KBM-7 (cell line): ENCODE measurements around the gene OSR1.
"Not testable (repeated sequence)": the region's sequence is repeated elsewhere in the genome, so short reads cannot be mapped to it uniquely, and the experiment has no call there.

ENCODE experiments used
- DNase-seq: peaks from one replicate; pipeline ENCODE4 v3.0.0-alpha.2; 2015
- in situ Hi-C: fragments of 300-500 bp; cut with MboI; formaldehyde crosslinking; loops from 2 replicates; pipeline ENCODE4 v1.14.3; 2020; ENCODE audit warnings: low sequenced_read_pairs, low pct_unique_long_range_greater_than_20kb, mixed read lengths

The OSR1 gene

GRCh38 chr2:19347619-19348562 lies 10.5 kb downstream of the OSR1 start:
- DNase-seq = peak; percentile 95
- in situ Hi-C loops = no loop called here

GRCh38 chr2:19346983-19347618 lies 11.3 kb downstream of the OSR1 start:
- in situ Hi-C loops = no loop called here
- DNase-seq = no peak

- in situ Hi-C loops = no loop called here
- no peak for DNase-seq
These were observed 20.7 kb downstream of the OSR1 start for GRCh38 chr2:19337742-19338141.

- in situ Hi-C loops = no loop called here
- DNase-seq = no peak
These were observed 21.2 kb downstream of the OSR1 start for GRCh38 chr2:19337202-19337601.

GRCh38 chr2:19336781-19337180 lies 21.6 kb downstream of the OSR1 start:
- no peak for DNase-seq
- in situ Hi-C loops = no loop called here

- in situ Hi-C loops = no loop called here
- no peak for DNase-seq
These were observed 25.9 kb downstream of the OSR1 start for GRCh38 chr2:19332503-19332902.

GRCh38 chr2:19331450-19331849 lies 27.0 kb downstream of the OSR1 start:
- no peak for DNase-seq
- in situ Hi-C loops = no loop called here

GRCh38 chr2:19330436-19330835 lies 28.0 kb downstream of the OSR1 start:
- in situ Hi-C loops = no loop called here
- DNase-seq = no peak

- no peak for DNase-seq
- in situ Hi-C loops = no loop called here
These were observed 29.0 kb downstream of the OSR1 start for GRCh38 chr2:19329445-19329844.

GRCh38 chr2:19327496-19327895 lies 30.9 kb downstream of the OSR1 start:
- no peak for DNase-seq
- in situ Hi-C loops = no loop called here

GRCh38 chr2:19321946-19322345 lies 36.5 kb downstream of the OSR1 start:
- no peak for DNase-seq
- in situ Hi-C loops = no loop called here

GRCh38 chr2:19320813-19321212 lies 37.6 kb downstream of the OSR1 start:
- in situ Hi-C loops = no loop called here

GRCh38 chr2:19319698-19320097 lies 38.7 kb downstream of the OSR1 start:
- in situ Hi-C loops = no loop called here
- no peak for DNase-seq

More at GRCh38 chr2:19320813-19321212, 37.6 kb downstream of the OSR1 start:
- DNase-seq = no peak

- DNase-seq = no peak
- in situ Hi-C loops = no loop called here
These were observed 39.4 kb downstream of the OSR1 start for GRCh38 chr2:19319064-19319463.

- in situ Hi-C loops = no loop called here
- no peak for DNase-seq
These were observed 44.9 kb downstream of the OSR1 start for GRCh38 chr2:19313553-19313952.

- in situ Hi-C loops = no loop called here
- DNase-seq = peak; percentile 5
These were observed 45.5 kb downstream of the OSR1 start for GRCh38 chr2:19312949-19313348.

- DNase-seq, in situ Hi-C loops: not testable (repeated sequence)
These were observed 52.4 kb downstream of the OSR1 start for GRCh38 chr2:19306065-19306464.

GRCh38 chr2:19305400-19306055 lies 52.9 kb downstream of the OSR1 start:
- DNase-seq, in situ Hi-C loops: not testable (repeated sequence)

GRCh38 chr2:19301706-19302105 lies 56.7 kb downstream of the OSR1 start:
- no peak for DNase-seq
- in situ Hi-C loops = no loop called here
